HepG2 (cell line): Measurements from ENCODE around the gene MRPL34. TPM values are rescaled to one million over a fixed set of nuclear protein-coding genes. Genes with fewer than 3 reads are reported as not detected.

ENCODE experiments used
- ATAC-seq: fragments of 200-7000 bp; cut with Tn5 transposase; 3 replicates; pipeline ENCODE4 v1.9.1; 2020; ENCODE audit warnings: mild to moderate bottlenecking, moderate library complexity
- BruUV-seq: library from RNA; stranded (reverse); fragments of 400-500 nt; replicated peaks from 2 replicates; lab custom pipeline; 2021; lab: Mats Ljungman, UMichigan
- CTCF ChIA-PET: fragments of 300-600 bp; formaldehyde crosslinking; extraction: SDS; loops from one replicate; lab custom pipeline; 2021; ENCODE audit warnings: low total read pairs, inconsistent platforms, low intra/inter-chr PET ratio; lab: Yijun Ruan, JAX
- POLR2A ChIA-PET: fragments of 350-600 bp; sonication (Branson Sonifier 250); formaldehyde crosslinking; loops from one replicate; lab custom pipeline; 2020; ENCODE audit warnings: antibody characterized with exemption, inconsistent platforms; lab: Yijun Ruan, JAX
- DNase-seq: peaks from one replicate; pipeline ENCODE4 v3.0.0-alpha.2; 2015; ENCODE audit warnings: low spot score
- FAIRE-seq: peaks from 3 replicates; lab custom pipeline; 2011; peaks lifted over from hg19 to GRCh38; lab: Jason Lieb, UNC
- H2AFZ ChIP-seq: one replicate; pipeline ENCODE4 v1.6.1; 2011; ENCODE audit warnings: low read length, inconsistent platforms
- H3K27ac ChIP-seq: fragments of 300-600 bp; 3 replicates; pipeline ENCODE4 v1.8.0; 2011; ENCODE audit warnings: mixed run types, mild to moderate bottlenecking, mixed read lengths, low read length, inconsistent platforms; ENCODE audit not compliant: insufficient read depth; ENCODE audit errors: extremely low read length
- H3K27me3 ChIP-seq, 2 experiments: fragments of 200-600 bp in 1 of 2; 2 replicates in 1 of 2; 3 replicates in 1 of 2; pipeline versions ENCODE4 v1.6.0 to v1.8.0; 2011; ENCODE audit warnings: low read length in 2 of 2, mild to moderate bottlenecking in 2 of 2, moderate library complexity in 2 of 2, inconsistent platforms in 1 of 2; ENCODE audit not compliant: insufficient read depth in 2 of 2, control insufficient read depth in 1 of 2
- H3K36me3 ChIP-seq, 2 experiments: fragments of 200-600 bp in 1 of 2; replicated peaks in 1 of 2; 2 replicates in 1 of 2; 3 replicates in 1 of 2; pipeline versions ENCODE4 v1.5.1 to v1.8.0; 2011; ENCODE audit warnings: low read length in 2 of 2, inconsistent platforms in 1 of 2; ENCODE audit not compliant: insufficient read depth in 2 of 2, control insufficient read depth in 1 of 2
- H3K4me1 ChIP-seq: 2 replicates; pipeline ENCODE4 v1.5.1; 2012; ENCODE audit warnings: low read length, inconsistent platforms; ENCODE audit not compliant: insufficient read depth
- H3K4me2 ChIP-seq: 2 replicates; pipeline ENCODE4 v1.6.0; 2011; ENCODE audit warnings: low read depth, low read length, inconsistent platforms
- H3K4me3 ChIP-seq, 3 experiments: fragments of 200-600 bp in 1 of 3; sonication (generic), shearing (Covaris generic) in 1 of 3; replicated peaks in 1 of 3; 2 replicates each; pipeline ENCODE4 v1.5.1; 2011 to 2016; ENCODE audit warnings: low read length in 3 of 3, inconsistent platforms in 2 of 3, low read depth in 2 of 3, mild to moderate bottlenecking in 2 of 3, control low read depth in 1 of 3, mixed read lengths in 1 of 3; ENCODE audit not compliant: insufficient read depth in 1 of 3
- H3K79me2 ChIP-seq: one replicate; pipeline ENCODE4 v1.6.1; 2011; ENCODE audit warnings: low read length, inconsistent platforms; ENCODE audit not compliant: insufficient read depth
- H3K9ac ChIP-seq: 2 replicates; pipeline ENCODE4 v1.6.0; 2011; ENCODE audit warnings: mild to moderate bottlenecking, low read depth, low read length, inconsistent platforms; ENCODE audit not compliant: insufficient read depth
- H3K9me3 ChIP-seq: 2 replicates; pipeline ENCODE4 v1.5.1; 2012; ENCODE audit warnings: mild to moderate bottlenecking, low read length
- H4K20me1 ChIP-seq: 2 replicates; pipeline ENCODE4 v1.6.0; 2011; ENCODE audit warnings: inconsistent platforms, mild to moderate bottlenecking, low read length, moderate library complexity; ENCODE audit not compliant: insufficient read depth
- ATRX ChIP-seq: sonication (generic); formaldehyde crosslinking; IDR thresholded peaks from 2 replicates; pipeline ENCODE4 v1.4.0; 2020; ENCODE audit warnings: missing genetic modification reagents, borderline replicate concordance
- MIER2 ChIP-seq: IDR thresholded peaks from 2 replicates; pipeline ENCODE4 v1.6.1; 2016; ENCODE audit warnings: missing biosample characterization, missing genetic modification reagents
- NCOA1 ChIP-seq: sonication (generic); formaldehyde crosslinking; IDR thresholded peaks from 2 replicates; pipeline ENCODE4 v1.9.0; 2021; ENCODE audit warnings: missing genetic modification reagents
- SMC3 ChIP-seq: IDR thresholded peaks from 2 replicates; pipeline ENCODE4 v1.6.1; 2011; ENCODE audit warnings: low read length, improper control_type of control experiment
- TAF15 ChIP-seq: fragments of 200-400 bp; formaldehyde crosslinking; IDR thresholded peaks from one replicate; pipeline ENCODE4 v1.6.1; 2018; ENCODE audit warnings: mild to moderate bottlenecking, low read depth, low read length; ENCODE audit not compliant: poor library complexity, severe bottlenecking
- TGIF2 ChIP-seq: IDR thresholded peaks from 2 replicates; pipeline ENCODE4 v1.6.1; 2016; ENCODE audit warnings: control low read depth, missing compliant biosample characterization
- TSC22D2 ChIP-seq: sonication (generic); formaldehyde crosslinking; IDR thresholded peaks from 2 replicates; pipeline ENCODE4 v1.5.1; 2020; ENCODE audit warnings: missing genetic modification reagents, mild to moderate bottlenecking, borderline replicate concordance
- ZFAT ChIP-seq: sonication (generic); formaldehyde crosslinking; conservative IDR thresholded peaks from 2 replicates; pipeline ENCODE4 v1.8.1; 2023; ENCODE audit warnings: missing genetic modification reagents, inconsistent platforms
- ZMAT3 ChIP-seq: sonication (generic); formaldehyde crosslinking; conservative IDR thresholded peaks from 2 replicates; pipeline ENCODE4 v1.7.0; 2021; ENCODE audit warnings: missing genetic modification reagents
- ZNF644 ChIP-seq: IDR thresholded peaks from 2 replicates; pipeline ENCODE4 v1.6.1; 2016; ENCODE audit warnings: low read depth
- ZNF7 ChIP-seq: IDR thresholded peaks from 2 replicates; pipeline ENCODE4 v1.6.1; 2016; ENCODE audit warnings: missing biosample characterization, missing genetic modification reagents
- WGBS: methylation state at CpG from one replicate; pipeline ENCODE4 v1.1.6; 2017; ENCODE audit warnings: low lambda C conversion rate; 5-methylcytosine and 5-hydroxymethylcytosine counted together
- in situ Hi-C: cut with HindIII; loops from 2 replicates; pipeline ENCODE4 v1.10.0; 2017; ENCODE audit warnings: low pct_unique_long_range_greater_than_20kb; ENCODE audit not compliant: extremely low pct_ligation_motif_present
- intact Hi-C: fragments of 100-400 bp; cut with micrococcal nuclease; formaldehyde crosslinking; loops from one replicate; pipeline ENCODE4 v1.10.0; 2022; ENCODE audit not compliant: unreplicated experiment
- polyA plus RNA-seq, 8 experiments: library from polyadenylated mRNA; depleted of rRNA in 3 of 8; stranded (reverse) in 7 of 8; unstranded in 1 of 8; fragments of >200 nt; fragmentation: Illumina TruSeq in 4 of 8; extraction: Trizol in 4 of 8; gene quantifications; 2 replicates each; pipeline versions ENCODE4 v1.2.1 to v1.2.3, GENCODE V29; 2011 to 2016; ENCODE audit warnings: low read depth in 4 of 8, missing spikeins in 1 of 8, mixed read lengths in 1 of 8; ENCODE audit not compliant: insufficient read depth in 1 of 8
- total RNA-seq, 5 experiments: library from RNA; depleted of rRNA; stranded (reverse); fragments of >200 nt; fragmentation: Illumina TruSeq; extraction: Trizol; gene quantifications; 2 replicates each; pipeline ENCODE4 v1.2.3, GENCODE V29; 2016; ENCODE audit warnings: low read depth in 1 of 5
- TF ChIP-seq, protein P1 (sequence below): sonication (generic); formaldehyde crosslinking; IDR thresholded peaks from 2 replicates; pipeline ENCODE4 v1.4.0; 2020; ENCODE audit warnings: mild to moderate bottlenecking, missing genetic modification reagents

The MRPL34 gene
- total and polyA plus RNA-seq, 2 of the 13 experiments (the other 11 are each of a cell fraction or from before 2014, with no cell fraction given) = 74.0 to 77.3 TPM

GRCh38 chr19:17286263-17286662 lies 19.4 kb upstream of the MRPL34 start:
- Histone ChIP-seq H3K4me3 (no peak overlapping the region), H3K9me3 (no peaks in the 10 kb centered on the region), H4K20me1 (no peaks in the 10 kb centered on the region), H3K27me3 (no peaks in the 10 kb centered on the region), H3K4me2 (no peak overlapping the region), H3K36me3 (no peaks in the 10 kb centered on the region), H3K9ac (no peak overlapping the region), H3K27ac (no peak overlapping the region), H3K79me2 (no peaks in the 10 kb centered on the region), H2AFZ (no peak overlapping the region), H3K4me1 (0 out of 2 replicates have a peak, but pooled peaks cover 6% of the 10 kb centered on the region)
- DNase-seq = no peak
- intact Hi-C loops (no loop called here), in situ Hi-C loops (no loop called here)
- no peak for FAIRE-seq
- no peak for ATAC-seq
- WGBS = 96% methylated on average over 10 of the region's 11 CpGs
- CTCF ChIA-PET = no interaction called here
- BruUV-seq = no TSS peak
- POLR2A ChIA-PET = interaction anchor here (1.4 kb wide), 1 partner anchor 19 kb away, joined by 4 read pairs; the partner anchor contains the start of gene BABAM1
- no peak for TF ChIP-seq TSC22D2 (CRISPR knock-in tag)
- TF ChIP-seq NCOA1 (CRISPR knock-in tag) = no peak
- TF ChIP-seq SMC3 = no peak
- TF ChIP-seq, protein P1, sequence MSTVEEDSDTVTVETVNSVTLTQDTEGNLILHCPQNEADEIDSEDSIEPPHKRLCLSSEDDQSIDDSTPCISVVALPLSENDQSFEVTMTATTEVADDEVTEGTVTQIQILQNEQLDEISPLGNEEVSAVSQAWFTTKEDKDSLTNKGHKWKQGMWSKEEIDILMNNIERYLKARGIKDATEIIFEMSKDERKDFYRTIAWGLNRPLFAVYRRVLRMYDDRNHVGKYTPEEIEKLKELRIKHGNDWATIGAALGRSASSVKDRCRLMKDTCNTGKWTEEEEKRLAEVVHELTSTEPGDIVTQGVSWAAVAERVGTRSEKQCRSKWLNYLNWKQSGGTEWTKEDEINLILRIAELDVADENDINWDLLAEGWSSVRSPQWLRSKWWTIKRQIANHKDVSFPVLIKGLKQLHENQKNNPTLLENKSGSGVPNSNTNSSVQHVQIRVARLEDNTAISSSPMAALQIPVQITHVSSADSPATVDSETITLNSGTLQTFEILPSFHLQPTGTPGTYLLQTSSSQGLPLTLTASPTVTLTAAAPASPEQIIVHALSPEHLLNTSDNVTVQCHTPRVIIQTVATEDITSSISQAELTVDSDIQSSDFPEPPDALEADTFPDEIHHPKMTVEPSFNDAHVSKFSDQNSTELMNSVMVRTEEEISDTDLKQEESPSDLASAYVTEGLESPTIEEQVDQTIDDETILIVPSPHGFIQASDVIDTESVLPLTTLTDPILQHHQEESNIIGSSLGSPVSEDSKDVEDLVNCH = no peak
- no peak for TF ChIP-seq TGIF2 (CRISPR knock-in tag)
- TF ChIP-seq ZNF7 = no peak
- TF ChIP-seq MIER2 (CRISPR knock-in tag) = no peak
- no peak for TF ChIP-seq ZFAT (CRISPR knock-in tag)
- no peak for TF ChIP-seq ZMAT3 (CRISPR knock-in tag)
- TF ChIP-seq ZNF644 = no peak
- TF ChIP-seq TAF15 = no peak
- no peak for TF ChIP-seq ATRX (CRISPR knock-in tag)
